HG03108 (cell line): Measurements from ENCODE around the gene TNFSF15.

Experiments
- ATAC-seq: cut with Tn5 transposase; IDR thresholded peaks from one replicate; pipeline ENCODE4 v1.9.1; 2021; ENCODE audit warnings: moderate library complexity; ENCODE audit not compliant: unreplicated experiment

The TNFSF15 gene

GRCh38 chr9:114789006-114789405, 16.8 kb downstream of the TNFSF15 start:
- ATAC-seq: no peak

GRCh38 chr9:114787781-114788498, 17.9 kb downstream of the TNFSF15 start:
- no peak for ATAC-seq

DNA sequence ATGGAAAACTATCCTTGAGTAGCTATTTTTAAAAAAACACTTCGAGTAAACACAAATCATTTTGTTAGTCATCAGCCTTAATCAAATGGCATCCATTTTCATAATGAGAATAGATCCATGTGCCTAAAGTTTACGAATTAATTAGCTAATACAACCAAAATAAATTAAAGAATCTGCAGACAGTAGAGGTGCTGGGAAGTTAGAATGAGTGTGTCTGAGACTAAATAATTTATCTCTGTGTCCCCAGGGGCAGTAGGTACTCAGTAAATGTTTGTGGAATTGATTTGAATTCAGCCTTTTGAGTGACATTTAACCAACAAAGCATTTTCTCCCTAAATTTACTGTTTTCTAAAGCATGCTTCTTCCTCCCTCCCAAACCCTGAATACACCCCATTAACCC, 18.6 kb downstream of the TNFSF15 start:
- ATAC-seq: no peak

- no peak for ATAC-seq
Measured at GRCh38 chr9:114785866-114786650, 19.8 kb downstream of the TNFSF15 start.

DNA sequence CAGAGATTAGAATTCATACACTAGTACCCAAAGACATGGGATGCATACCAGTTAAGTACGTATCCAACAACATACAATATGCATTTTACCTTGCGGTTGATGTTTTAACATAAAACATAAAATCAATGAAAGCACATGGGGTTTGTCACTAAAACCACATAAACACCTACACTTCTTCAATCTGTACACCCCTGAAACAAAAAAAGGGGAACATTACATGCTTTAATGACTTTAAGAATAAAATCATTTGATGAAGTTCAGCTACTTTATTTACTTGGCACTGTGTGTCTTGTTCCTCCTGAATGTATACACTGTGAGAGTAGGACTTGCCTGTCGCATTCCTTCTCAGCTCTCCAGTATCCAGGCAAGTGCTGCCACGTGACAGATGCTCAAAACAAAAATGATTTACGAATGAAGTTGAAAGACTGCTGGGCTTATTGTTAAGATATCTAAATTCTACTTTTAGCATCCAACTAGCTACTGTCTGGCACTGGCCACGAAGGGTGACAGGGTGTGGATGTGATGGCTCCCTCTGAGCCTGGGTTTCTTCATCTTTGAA, 21.0 kb downstream of the TNFSF15 start:
- no peak for ATAC-seq

DNA sequence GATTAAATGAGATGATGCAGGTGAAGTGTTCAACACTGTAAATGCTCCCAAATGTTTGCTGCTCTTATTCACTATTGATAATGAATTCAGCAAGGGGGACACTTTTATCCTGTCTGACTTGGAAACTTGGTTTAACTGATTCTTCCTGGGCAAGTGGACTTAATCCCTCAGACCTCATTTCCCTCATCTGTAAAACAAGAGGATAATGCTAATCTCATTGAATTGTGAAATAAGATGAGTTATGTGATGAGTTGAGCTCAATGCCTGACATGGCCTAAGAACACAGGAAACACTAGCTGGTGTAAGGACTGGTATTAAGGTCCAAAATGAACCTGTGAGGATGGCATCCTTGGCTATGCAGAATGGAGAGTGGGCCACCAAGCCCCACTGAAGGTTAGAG, 23.3 kb downstream of the TNFSF15 start:
- no peak for ATAC-seq

DNA sequence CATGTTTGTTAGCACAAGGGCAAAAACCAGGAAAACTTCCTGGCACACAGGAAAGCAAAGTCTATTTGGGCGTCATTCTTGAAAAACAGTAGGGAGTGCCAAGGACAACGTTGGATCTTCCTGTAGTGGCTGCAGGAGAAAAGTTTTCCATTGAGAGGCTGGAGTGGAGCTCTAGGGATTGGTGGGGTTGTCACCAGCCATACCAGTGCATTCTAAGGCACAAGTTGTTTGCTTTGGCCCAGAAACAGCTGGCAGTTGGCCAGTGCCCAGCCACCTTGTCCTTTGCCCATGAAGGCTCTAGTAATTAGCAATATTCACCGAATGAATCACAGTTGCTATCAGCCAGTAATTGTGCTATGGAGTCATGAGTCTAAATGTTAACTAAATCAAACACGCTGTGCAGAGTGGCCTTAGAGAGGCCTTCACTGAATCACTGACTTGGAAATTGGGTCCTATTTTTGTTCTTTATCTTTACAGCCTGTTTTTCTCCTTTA, 26.4 kb downstream of the TNFSF15 start:
- ATAC-seq: no peak

- ATAC-seq: no peak
Measured at GRCh38 chr9:114777821-114778609, 27.8 kb downstream of the TNFSF15 start.

GRCh38 chr9:114776683-114777399, 29.0 kb downstream of the TNFSF15 start:
- ATAC-seq: no peak

DNA sequence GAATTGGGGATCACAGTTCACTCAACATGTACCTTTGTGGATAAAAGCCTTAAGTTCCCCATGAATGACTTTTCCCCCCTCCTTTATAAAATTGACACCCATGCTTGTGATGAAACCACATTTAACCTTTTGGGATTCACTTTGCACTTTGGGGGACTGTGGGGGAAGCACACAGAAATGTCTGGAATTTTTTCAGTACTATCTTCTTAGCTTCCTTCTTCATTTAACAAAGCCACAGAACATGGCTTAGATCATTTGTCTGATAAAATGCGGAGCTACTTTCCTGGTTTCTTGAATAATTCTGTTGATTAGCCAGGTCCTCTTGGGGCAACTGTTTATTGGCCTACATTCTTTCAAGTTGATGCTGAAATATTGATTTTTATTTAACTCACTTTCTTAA, 29.9 kb downstream of the TNFSF15 start:
- no peak for ATAC-seq

DNA sequence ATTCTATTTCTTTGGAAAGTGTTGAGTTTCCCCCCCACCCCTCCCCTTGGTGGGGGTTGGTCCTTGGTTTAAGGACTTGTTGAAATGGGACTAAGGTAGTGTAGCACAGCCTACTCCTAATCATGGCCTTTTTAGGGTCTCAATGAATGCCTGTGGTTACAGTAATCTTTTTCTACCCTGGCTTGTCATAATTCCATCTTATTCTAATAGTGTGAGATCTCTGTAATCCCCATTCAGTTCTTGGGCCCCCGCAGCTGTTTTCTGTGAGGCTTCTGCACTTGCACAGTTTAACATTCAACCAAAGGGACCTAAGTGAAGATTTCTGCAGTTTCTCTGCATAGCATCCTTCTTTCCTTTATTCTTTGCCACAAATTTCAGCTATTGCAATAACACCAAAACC, 30.7 kb downstream of the TNFSF15 start:
- no peak for ATAC-seq

DNA sequence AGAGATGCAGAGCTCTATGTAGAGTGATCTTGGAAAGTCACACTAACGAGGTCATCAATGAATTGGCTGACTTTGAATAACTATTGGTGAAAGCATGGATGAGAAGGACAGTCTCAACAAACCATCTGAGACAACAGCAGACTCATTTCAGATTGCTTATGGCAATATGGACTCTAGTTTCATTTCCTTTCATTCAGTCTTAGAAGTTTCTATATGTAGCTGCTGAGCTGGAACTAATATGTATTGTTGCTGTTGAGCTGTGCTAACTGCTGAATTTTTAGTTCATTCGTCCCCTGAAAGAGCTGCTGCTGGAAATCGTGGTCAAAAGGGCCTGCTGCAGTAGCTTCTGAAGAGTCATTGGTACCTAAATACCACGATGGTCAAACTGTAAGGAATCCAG, 31.3 kb downstream of the TNFSF15 start:
- ATAC-seq: no peak

DNA sequence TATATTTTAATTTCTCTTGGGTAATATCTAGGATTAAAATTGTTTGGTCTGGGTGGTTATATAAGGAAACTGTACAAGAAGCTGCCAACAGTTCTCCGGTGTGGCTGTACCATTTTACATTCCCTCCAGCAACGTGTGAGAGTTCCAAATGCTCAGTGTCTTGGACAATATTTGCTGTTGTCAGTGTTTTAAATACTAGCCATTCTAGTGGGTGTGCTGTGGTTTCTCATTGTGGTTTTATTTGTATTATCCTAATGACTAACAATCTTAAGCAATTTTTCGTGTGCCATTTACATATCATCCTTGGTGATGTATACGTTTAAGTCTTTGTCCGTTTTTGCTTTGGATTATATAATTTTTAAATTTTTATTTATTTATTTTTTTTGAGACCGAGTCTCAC, 34.0 kb downstream of the TNFSF15 start:
- ATAC-seq: no peak

- ATAC-seq: no peak
Measured at GRCh38 chr9:114770991-114771390, 34.8 kb downstream of the TNFSF15 start.

GRCh38 chr9:114769624-114770023, 36.2 kb downstream of the TNFSF15 start:
- no peak for ATAC-seq

DNA sequence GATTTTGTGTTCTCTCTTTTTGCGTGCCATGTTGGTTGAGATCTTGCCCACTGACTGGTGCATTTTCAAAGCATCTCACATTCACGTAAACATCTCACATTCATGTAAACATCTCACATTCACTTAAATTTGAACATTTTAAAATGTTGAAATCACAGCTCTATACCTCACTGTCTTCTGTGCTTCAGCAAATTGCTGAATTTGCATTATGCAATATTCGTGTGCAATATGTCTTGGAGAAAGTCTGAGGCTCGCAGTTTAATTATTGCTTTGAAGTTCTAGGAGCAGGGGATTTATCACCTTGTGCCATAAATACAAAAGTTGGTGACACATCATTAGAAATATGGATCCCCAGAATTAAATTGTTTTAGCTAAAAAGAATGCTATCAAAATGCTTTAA, 42.6 kb downstream of the TNFSF15 start:
- no peak for ATAC-seq

DNA sequence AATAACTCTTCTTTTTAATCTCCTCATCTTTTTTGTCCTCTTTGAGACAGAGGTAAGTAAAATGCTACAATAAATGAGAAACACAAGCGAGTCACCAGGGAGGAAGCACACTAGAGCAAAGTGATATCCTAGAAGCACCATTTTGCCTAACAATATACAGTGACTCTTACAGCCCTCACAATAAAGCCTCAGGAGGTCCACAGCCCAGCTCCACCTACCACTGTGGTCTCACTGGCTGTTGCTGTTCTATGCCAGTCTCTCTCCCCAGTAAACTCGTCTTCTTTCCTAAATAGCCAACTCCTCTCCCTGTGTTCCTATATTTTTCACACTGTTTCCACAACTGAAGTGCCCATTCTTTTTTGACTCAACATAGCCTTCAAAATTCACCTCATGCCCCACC, 44.3 kb downstream of the TNFSF15 start:
- ATAC-seq: no peak

DNA sequence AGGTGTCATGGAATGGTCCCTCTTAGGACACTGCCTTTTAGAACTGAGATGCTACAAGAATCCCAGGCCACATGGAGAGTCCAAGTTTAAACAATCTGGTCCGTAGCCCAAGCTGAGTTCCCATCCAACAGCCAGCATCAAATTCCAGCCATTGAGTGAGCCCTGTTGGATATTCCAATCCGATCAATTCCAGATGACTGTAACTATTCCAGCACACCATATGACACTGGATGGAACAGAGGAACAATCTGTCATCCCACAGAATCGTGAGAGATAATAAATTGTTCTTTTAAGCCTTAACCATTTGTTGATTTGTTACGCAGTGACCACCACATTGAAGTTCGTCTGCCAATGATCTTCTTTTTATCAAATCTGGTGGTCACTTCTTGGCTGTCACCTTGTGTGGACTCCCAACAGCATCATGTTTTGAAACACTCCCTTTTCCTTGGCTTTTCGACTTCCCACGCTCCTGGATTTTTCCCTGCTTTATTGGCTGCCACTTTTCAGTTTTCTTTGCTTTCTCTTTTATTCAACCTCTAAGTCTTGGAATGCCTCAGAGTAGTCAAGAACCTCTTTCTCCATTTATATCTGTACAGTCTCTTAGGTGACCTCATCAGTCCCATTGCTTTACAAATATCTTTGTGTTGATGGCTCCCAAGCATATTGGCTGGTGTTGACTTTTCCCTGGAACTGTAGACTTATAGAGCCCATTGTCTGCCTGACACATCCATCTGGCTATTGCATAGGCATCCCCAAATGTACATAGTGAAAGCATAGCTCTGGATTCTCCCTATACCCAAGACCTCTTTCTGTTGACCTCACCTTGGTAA, 46.1 kb downstream of the TNFSF15 start:
- ATAC-seq: no peak

GRCh38 chr9:114757984-114758383, 47.9 kb downstream of the TNFSF15 start:
- ATAC-seq: no peak

GRCh38 chr9:114757395-114757794, 48.4 kb downstream of the TNFSF15 start:
- ATAC-seq: no peak
